Esophagus muscularis mucosa (tissue), 3 donors: ENCODE measurements around the gene NCOA7.

Experiments used
- POLR2AphosphoS5 ChIP-seq, 2 donors: sonication (generic); formaldehyde crosslinking; IDR thresholded peaks; one replicate each; pipeline ENCODE4 v1.6.1; 2017; ENCODE audit warnings: antibody characterized with exemption in 2 of 2
- TF ChIP-seq, protein P1 (sequence below), 3 experiments: fragments of 200-600 bp in 2 of 3; fragments of 450-650 bp in 1 of 3; sonication (generic) in 2 of 3; IDR thresholded peaks; one replicate each; pipeline ENCODE4 v1.5.1; 2017 to 2019; ENCODE audit warnings: antibody characterized with exemption in 3 of 3, mild to moderate bottlenecking in 2 of 3, moderate library complexity in 1 of 3

DNA sequence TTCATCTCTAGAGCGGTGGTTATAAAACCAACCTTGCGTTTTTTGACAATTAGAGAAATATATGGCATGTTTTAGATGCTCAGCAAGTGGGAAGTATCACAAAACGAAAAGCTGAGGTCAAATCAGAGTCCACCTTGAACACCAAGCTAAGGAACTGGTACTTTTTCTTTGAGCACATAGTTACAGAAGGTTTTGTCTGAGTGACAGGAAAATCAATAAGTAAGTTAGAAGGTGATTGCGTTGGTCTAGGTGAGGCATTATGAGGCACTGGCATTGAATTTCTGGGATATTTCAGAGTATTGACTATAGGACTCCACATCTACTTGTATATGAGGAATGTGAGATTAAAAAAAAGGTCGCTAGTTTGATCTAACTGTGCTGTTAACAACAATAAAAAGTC lies 165.2 kb downstream of the NCOA7 start:
- TF ChIP-seq, protein P1, sequence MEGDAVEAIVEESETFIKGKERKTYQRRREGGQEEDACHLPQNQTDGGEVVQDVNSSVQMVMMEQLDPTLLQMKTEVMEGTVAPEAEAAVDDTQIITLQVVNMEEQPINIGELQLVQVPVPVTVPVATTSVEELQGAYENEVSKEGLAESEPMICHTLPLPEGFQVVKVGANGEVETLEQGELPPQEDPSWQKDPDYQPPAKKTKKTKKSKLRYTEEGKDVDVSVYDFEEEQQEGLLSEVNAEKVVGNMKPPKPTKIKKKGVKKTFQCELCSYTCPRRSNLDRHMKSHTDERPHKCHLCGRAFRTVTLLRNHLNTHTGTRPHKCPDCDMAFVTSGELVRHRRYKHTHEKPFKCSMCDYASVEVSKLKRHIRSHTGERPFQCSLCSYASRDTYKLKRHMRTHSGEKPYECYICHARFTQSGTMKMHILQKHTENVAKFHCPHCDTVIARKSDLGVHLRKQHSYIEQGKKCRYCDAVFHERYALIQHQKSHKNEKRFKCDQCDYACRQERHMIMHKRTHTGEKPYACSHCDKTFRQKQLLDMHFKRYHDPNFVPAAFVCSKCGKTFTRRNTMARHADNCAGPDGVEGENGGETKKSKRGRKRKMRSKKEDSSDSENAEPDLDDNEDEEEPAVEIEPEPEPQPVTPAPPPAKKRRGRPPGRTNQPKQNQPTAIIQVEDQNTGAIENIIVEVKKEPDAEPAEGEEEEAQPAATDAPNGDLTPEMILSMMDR (IDR thresholded peaks at IDR 0.05) = no peak
- no peak for TF ChIP-seq POLR2AphosphoS5 (IDR thresholded peaks at IDR 0.05)
